Measurements from ENCODE around the gene IFT81.

IFT81 gene

GRCh38 chr12:110180591-110181005 lies 56.4 kb downstream of the IFT81 start:
- no CpG with 5 or more reads among the region's 1 CpG for WGBS (ENCODE audit: insufficient coverage, insufficient read length)
- Histone ChIP-seq H3K4me3 (ENCODE audit: low read length) (no peak overlapping the region), H3K27me3 (ENCODE audit: control insufficient read depth, insufficient read depth, low read length) (no peaks in the 10 kb centered on the region), H3K27ac (ENCODE audit: low read length) (no peak overlapping the region), H3K4me1 (ENCODE audit: control insufficient read depth, insufficient read depth, low read length) (no peaks in the 10 kb centered on the region), H3K36me3 (ENCODE audit: control insufficient read depth, insufficient read depth, low read length) (no peaks in the 10 kb centered on the region; the same call in 1 of the 2 replicates), H3K9me3 (ENCODE audit: control insufficient read depth, insufficient read depth, low read length) (no peaks in the 10 kb centered on the region)
- DNase-seq (ENCODE audit: low read depth, low spot score), result no peak

GRCh38 chr12:110182281-110182680 lies 58.1 kb downstream of the IFT81 start:
- WGBS (ENCODE audit: insufficient coverage, insufficient read length), result no CpG with 5 or more reads among the region's 1 CpG
- no peak for DNase-seq (ENCODE audit: low read depth, low spot score)
- Histone ChIP-seq H3K4me1 (ENCODE audit: control insufficient read depth, insufficient read depth, low read length) (no peaks in the 10 kb centered on the region), H3K36me3 (ENCODE audit: control insufficient read depth, insufficient read depth, low read length) (no peaks in the 10 kb centered on the region; the same call in 1 of the 2 replicates), H3K9me3 (ENCODE audit: control insufficient read depth, insufficient read depth, low read length) (no peaks in the 10 kb centered on the region), H3K27ac (ENCODE audit: low read length) (no peak overlapping the region), H3K27me3 (ENCODE audit: control insufficient read depth, insufficient read depth, low read length) (no peaks in the 10 kb centered on the region), H3K4me3 (ENCODE audit: low read length) (no peak overlapping the region)

GRCh38 chr12:110183386-110183785 lies 59.2 kb downstream of the IFT81 start:
- Histone ChIP-seq H3K27ac (ENCODE audit: low read length) (no peak overlapping the region), H3K4me3 (ENCODE audit: low read length) (no peak overlapping the region), H3K4me1 (ENCODE audit: control insufficient read depth, insufficient read depth, low read length) (no peaks in the 10 kb centered on the region), H3K27me3 (ENCODE audit: control insufficient read depth, insufficient read depth, low read length) (no peaks in the 10 kb centered on the region), H3K36me3 (ENCODE audit: control insufficient read depth, insufficient read depth, low read length) (no peaks in the 10 kb centered on the region; the same call in 1 of the 2 replicates), H3K9me3 (ENCODE audit: control insufficient read depth, insufficient read depth, low read length) (no peaks in the 10 kb centered on the region)
- DNase-seq (ENCODE audit: low read depth, low spot score), result no peak
- no CpG with 5 or more reads among the region's 3 CpGs for WGBS (ENCODE audit: insufficient coverage, insufficient read length)

GRCh38 chr12:110185626-110186025 lies 61.5 kb downstream of the IFT81 start:
- Histone ChIP-seq H3K27ac (ENCODE audit: low read length) (no peak overlapping the region), H3K36me3 (ENCODE audit: control insufficient read depth, insufficient read depth, low read length) (no peaks in the 10 kb centered on the region; the same call in 1 of the 2 replicates), H3K4me1 (ENCODE audit: control insufficient read depth, insufficient read depth, low read length) (no peaks in the 10 kb centered on the region), H3K27me3 (ENCODE audit: control insufficient read depth, insufficient read depth, low read length) (no peaks in the 10 kb centered on the region), H3K4me3 (ENCODE audit: low read length) (no peak overlapping the region), H3K9me3 (ENCODE audit: control insufficient read depth, insufficient read depth, low read length) (no peaks in the 10 kb centered on the region)
- no peak for DNase-seq (ENCODE audit: low read depth, low spot score)
- WGBS (ENCODE audit: insufficient coverage, insufficient read length), result no CpG with 5 or more reads among the region's 2 CpGs

GRCh38 chr12:110186059-110186458 lies 61.9 kb downstream of the IFT81 start:
- no peak for DNase-seq (ENCODE audit: low read depth, low spot score)
- H3K27me3 ChIP-seq (ENCODE audit: control insufficient read depth, insufficient read depth, low read length), result no peaks in the 10 kb centered on the region
- no peak overlapping the region for H3K4me3 ChIP-seq (ENCODE audit: low read length)
- no peaks in the 10 kb centered on the region for H3K4me1 ChIP-seq (ENCODE audit: control insufficient read depth, insufficient read depth, low read length)
- H3K27ac ChIP-seq (ENCODE audit: low read length), result no peak overlapping the region
- H3K36me3 ChIP-seq (ENCODE audit: control insufficient read depth, insufficient read depth, low read length), result no peaks in the 10 kb centered on the region; the same call in 1 of the 2 replicates
- H3K9me3 ChIP-seq (ENCODE audit: control insufficient read depth, insufficient read depth, low read length), result no peaks in the 10 kb centered on the region
- WGBS (ENCODE audit: insufficient coverage, insufficient read length), result no CpG with 5 or more reads among the region's 1 CpG

- no CpG with 5 or more reads among the region's 1 CpG for WGBS (ENCODE audit: insufficient coverage, insufficient read length)
- H3K4me1 ChIP-seq (ENCODE audit: control insufficient read depth, insufficient read depth, low read length), result no peaks in the 10 kb centered on the region
- no peak overlapping the region for H3K27ac ChIP-seq (ENCODE audit: low read length)
- no peaks in the 10 kb centered on the region for H3K36me3 ChIP-seq (ENCODE audit: control insufficient read depth, insufficient read depth, low read length)
- no peak for DNase-seq (ENCODE audit: low read depth, low spot score)
- no peaks in the 10 kb centered on the region for H3K9me3 ChIP-seq (ENCODE audit: control insufficient read depth, insufficient read depth, low read length)
- no peak overlapping the region for H3K4me3 ChIP-seq (ENCODE audit: low read length)
- no peaks in the 10 kb centered on the region for H3K27me3 ChIP-seq (ENCODE audit: control insufficient read depth, insufficient read depth, low read length)
Measured at GRCh38 chr12:110193196-110193595, 69.0 kb downstream of the IFT81 start.

- no peaks in the 10 kb centered on the region for H3K27me3 ChIP-seq (ENCODE audit: control insufficient read depth, insufficient read depth, low read length)
- no CpG with 5 or more reads among the region's 2 CpGs for WGBS (ENCODE audit: insufficient coverage, insufficient read length)
- no peak for DNase-seq (ENCODE audit: low read depth, low spot score)
Measured at GRCh38 chr12:110197003-110197402, 72.8 kb downstream of the IFT81 start.

GRCh38 chr12:110198386-110198785 lies 74.2 kb downstream of the IFT81 start:
- H3K9me3 ChIP-seq (ENCODE audit: control insufficient read depth, insufficient read depth, low read length), result no peaks in the 10 kb centered on the region
- no peak overlapping the region for H3K27ac ChIP-seq (ENCODE audit: low read length)
- no peaks in the 10 kb centered on the region for H3K36me3 ChIP-seq (ENCODE audit: control insufficient read depth, insufficient read depth, low read length)
- H3K27me3 ChIP-seq (ENCODE audit: control insufficient read depth, insufficient read depth, low read length), result no peaks in the 10 kb centered on the region
- WGBS (ENCODE audit: insufficient coverage, insufficient read length), result no CpG with 5 or more reads among the region's 1 CpG
- DNase-seq (ENCODE audit: low read depth, low spot score), result no peak
- H3K4me3 ChIP-seq (ENCODE audit: low read length), result no peak overlapping the region
- peaks cover 4% of the 10 kb centered on the region; the same call in 1 of the 2 replicates for H3K4me1 ChIP-seq (ENCODE audit: control insufficient read depth, insufficient read depth, low read length)

More at GRCh38 chr12:110197003-110197402, 72.8 kb downstream of the IFT81 start:
- H3K27ac ChIP-seq (ENCODE audit: low read length), result no peak overlapping the region
- peaks cover 4% of the 10 kb centered on the region; the same call in 1 of the 2 replicates for H3K4me1 ChIP-seq (ENCODE audit: control insufficient read depth, insufficient read depth, low read length)
- no peaks in the 10 kb centered on the region for H3K9me3 ChIP-seq (ENCODE audit: control insufficient read depth, insufficient read depth, low read length)
- no peak overlapping the region for H3K4me3 ChIP-seq (ENCODE audit: low read length)
- H3K36me3 ChIP-seq (ENCODE audit: control insufficient read depth, insufficient read depth, low read length), result no peaks in the 10 kb centered on the region

GRCh38 chr12:110199339-110200123 lies 75.4 kb downstream of the IFT81 start:
- H3K4me1 ChIP-seq (ENCODE audit: control insufficient read depth, insufficient read depth, low read length), result peaks cover 4% of the 10 kb centered on the region; the same call in 1 of the 2 replicates
- H3K9me3 ChIP-seq (ENCODE audit: control insufficient read depth, insufficient read depth, low read length), result no peaks in the 10 kb centered on the region
- H3K36me3 ChIP-seq (ENCODE audit: control insufficient read depth, insufficient read depth, low read length), result peaks cover under 1% of the 10 kb centered on the region; the same call in 1 of the 2 replicates
- no peak overlapping the region for H3K27ac ChIP-seq (ENCODE audit: low read length)
- no CpG with 5 or more reads among the region's 6 CpGs for WGBS (ENCODE audit: insufficient coverage, insufficient read length)
- no peaks in the 10 kb centered on the region for H3K27me3 ChIP-seq (ENCODE audit: control insufficient read depth, insufficient read depth, low read length)
- no peak overlapping the region for H3K4me3 ChIP-seq (ENCODE audit: low read length)
- peak; percentile 11 for DNase-seq (ENCODE audit: low read depth, low spot score)

GRCh38 chr12:110200124-110200417 lies 75.9 kb downstream of the IFT81 start:
- Histone ChIP-seq H3K4me1 (ENCODE audit: control insufficient read depth, insufficient read depth, low read length) (peaks cover 4% of the 10 kb centered on the region; the same call in 1 of the 2 replicates), H3K4me3 (ENCODE audit: low read length) (no peak overlapping the region)
- no CpG with 5 or more reads among the region's 1 CpG for WGBS (ENCODE audit: insufficient coverage, insufficient read length)

GRCh38 chr12:110201995-110202394 lies 77.8 kb downstream of the IFT81 start:
- WGBS (ENCODE audit: insufficient coverage, insufficient read length), result no CpG with 5 or more reads among the region's 1 CpG
- Histone ChIP-seq H3K27me3 (ENCODE audit: control insufficient read depth, insufficient read depth, low read length) (no peaks in the 10 kb centered on the region), H3K36me3 (ENCODE audit: control insufficient read depth, insufficient read depth, low read length) (peaks cover 3% of the 10 kb centered on the region; the same call in 1 of the 2 replicates), H3K9me3 (ENCODE audit: control insufficient read depth, insufficient read depth, low read length) (no peaks in the 10 kb centered on the region), H3K4me3 (ENCODE audit: low read length) (no peak overlapping the region), H3K4me1 (ENCODE audit: control insufficient read depth, insufficient read depth, low read length) (peaks cover 4% of the 10 kb centered on the region; the same call in 1 of the 2 replicates), H3K27ac (ENCODE audit: low read length) (no peak overlapping the region)
- no peak for DNase-seq (ENCODE audit: low read depth, low spot score)

More at GRCh38 chr12:110200124-110200417, 75.9 kb downstream of the IFT81 start:
- Histone ChIP-seq H3K27ac (ENCODE audit: low read length) (no peak overlapping the region), H3K27me3 (ENCODE audit: control insufficient read depth, insufficient read depth, low read length) (no peaks in the 10 kb centered on the region), H3K36me3 (ENCODE audit: control insufficient read depth, insufficient read depth, low read length) (peaks cover 3% of the 10 kb centered on the region; the same call in 1 of the 2 replicates), H3K9me3 (ENCODE audit: control insufficient read depth, insufficient read depth, low read length) (no peaks in the 10 kb centered on the region)
- no peak for DNase-seq (ENCODE audit: low read depth, low spot score)

Data from iPS DF 6.9 (cell line).